Measurements from ENCODE around the gene ATOH8. TPM values are rescaled to one million over a fixed set of nuclear protein-coding genes. Genes with fewer than 3 reads are reported as not detected.
A peak's percentile ranks its signal among the peaks of the same experiment; 100 is the strongest.

ATOH8 gene
- total RNA-seq, 4 donors from 2014 or later: 2.0 to 24.6 (median 7.6) TPM

DNA sequence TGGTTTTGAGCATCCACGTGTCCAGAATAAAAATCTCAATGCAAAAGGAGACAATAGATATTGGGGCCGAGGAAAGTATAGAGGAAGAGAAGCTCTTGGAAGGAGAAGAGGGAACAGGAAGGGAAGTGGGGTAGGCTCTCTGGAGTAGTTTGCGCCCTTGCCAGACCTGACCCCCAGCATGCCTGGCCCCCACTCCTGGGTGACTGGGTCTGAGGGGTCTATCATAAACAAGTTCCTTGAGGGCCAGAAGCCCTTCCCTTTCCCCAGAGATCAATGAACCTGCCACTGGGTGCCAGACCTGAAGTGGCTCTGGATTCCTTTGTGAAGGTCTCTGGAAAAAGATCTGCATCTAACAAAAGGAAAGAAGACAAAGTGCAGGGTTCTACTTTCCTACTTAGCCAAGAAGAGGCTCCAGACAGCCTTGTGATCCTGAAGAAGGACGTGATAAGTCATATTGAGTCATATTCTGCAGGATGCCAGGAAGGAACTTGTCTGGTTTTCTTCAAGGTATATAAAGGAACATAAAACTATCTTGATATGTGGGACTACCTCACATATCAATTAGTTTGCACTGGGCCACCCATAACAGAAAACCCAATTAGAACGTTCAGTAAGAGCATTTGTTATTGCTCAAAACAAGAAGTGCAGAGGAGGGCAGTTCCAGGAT is 18.7 kb upstream of the ATOH8 start:
- H3K4me1 ChIP-seq: peaks cover 0 to 34% (median 8%) of the 10 kb centered on the region in 3 donors
- no peak overlapping the region for H3K4me3 ChIP-seq
- H3K27ac ChIP-seq: peak overlapping the region in 1 of 4 donors; percentile 3
- no peaks in the 10 kb centered on the region for H3K9me3 ChIP-seq
- no peaks in the 10 kb centered on the region for H3K36me3 ChIP-seq
- DNase-seq: no peak
- TF ChIP-seq POLR2A (IDR thresholded peaks at IDR 0.05): no peak
- TF ChIP-seq, protein P1, sequence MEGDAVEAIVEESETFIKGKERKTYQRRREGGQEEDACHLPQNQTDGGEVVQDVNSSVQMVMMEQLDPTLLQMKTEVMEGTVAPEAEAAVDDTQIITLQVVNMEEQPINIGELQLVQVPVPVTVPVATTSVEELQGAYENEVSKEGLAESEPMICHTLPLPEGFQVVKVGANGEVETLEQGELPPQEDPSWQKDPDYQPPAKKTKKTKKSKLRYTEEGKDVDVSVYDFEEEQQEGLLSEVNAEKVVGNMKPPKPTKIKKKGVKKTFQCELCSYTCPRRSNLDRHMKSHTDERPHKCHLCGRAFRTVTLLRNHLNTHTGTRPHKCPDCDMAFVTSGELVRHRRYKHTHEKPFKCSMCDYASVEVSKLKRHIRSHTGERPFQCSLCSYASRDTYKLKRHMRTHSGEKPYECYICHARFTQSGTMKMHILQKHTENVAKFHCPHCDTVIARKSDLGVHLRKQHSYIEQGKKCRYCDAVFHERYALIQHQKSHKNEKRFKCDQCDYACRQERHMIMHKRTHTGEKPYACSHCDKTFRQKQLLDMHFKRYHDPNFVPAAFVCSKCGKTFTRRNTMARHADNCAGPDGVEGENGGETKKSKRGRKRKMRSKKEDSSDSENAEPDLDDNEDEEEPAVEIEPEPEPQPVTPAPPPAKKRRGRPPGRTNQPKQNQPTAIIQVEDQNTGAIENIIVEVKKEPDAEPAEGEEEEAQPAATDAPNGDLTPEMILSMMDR (IDR thresholded peaks at IDR 0.05): no peak
- whole genome bisulfite sequencing, 2 donors: 66 to 67% methylated on average over 5 of the region's 5 CpGs
- peaks cover 0 to 5% (median 0%) of the 10 kb centered on the region in 4 donors for H3K27me3 ChIP-seq
- intact Hi-C loops (cut with DNase I): no loop called here

DNA sequence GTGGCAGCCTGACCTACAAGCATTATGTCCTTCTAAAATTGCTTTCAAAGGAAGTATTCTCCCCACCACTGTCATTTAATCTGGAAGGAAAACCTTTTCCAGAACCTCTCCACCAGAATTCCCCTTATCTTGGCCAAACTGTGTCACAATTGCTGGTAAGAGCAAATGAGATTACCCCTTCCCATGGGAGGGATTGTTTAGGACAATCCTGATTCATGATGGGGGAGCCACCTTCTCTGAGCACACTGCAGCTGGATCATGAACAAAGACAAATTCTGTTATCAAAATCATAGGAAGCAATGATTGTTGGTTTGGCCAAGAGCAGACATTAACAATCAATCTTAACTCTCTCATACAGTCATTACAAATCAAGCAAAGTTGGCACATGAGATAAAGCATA is 18.1 kb upstream of the ATOH8 start:
- TF ChIP-seq, protein P1 (IDR thresholded peaks at IDR 0.05): no peak
- no peak for TF ChIP-seq POLR2A (IDR thresholded peaks at IDR 0.05)
- intact Hi-C loops (cut with DNase I): no loop called here
- peak overlapping the region in 2 of 4 donors; percentile 32 to 85 for H3K27ac ChIP-seq
- no peak for DNase-seq
- H3K4me3 ChIP-seq: no peak overlapping the region
- H3K27me3 ChIP-seq: peaks cover 0 to 5% (median 0%) of the 10 kb centered on the region in 4 donors
- H3K36me3 ChIP-seq: no peaks in the 10 kb centered on the region
- H3K4me1 ChIP-seq: peaks cover 2 to 40% (median 12%) of the 10 kb centered on the region in 3 donors
- H3K9me3 ChIP-seq: no peaks in the 10 kb centered on the region

DNA sequence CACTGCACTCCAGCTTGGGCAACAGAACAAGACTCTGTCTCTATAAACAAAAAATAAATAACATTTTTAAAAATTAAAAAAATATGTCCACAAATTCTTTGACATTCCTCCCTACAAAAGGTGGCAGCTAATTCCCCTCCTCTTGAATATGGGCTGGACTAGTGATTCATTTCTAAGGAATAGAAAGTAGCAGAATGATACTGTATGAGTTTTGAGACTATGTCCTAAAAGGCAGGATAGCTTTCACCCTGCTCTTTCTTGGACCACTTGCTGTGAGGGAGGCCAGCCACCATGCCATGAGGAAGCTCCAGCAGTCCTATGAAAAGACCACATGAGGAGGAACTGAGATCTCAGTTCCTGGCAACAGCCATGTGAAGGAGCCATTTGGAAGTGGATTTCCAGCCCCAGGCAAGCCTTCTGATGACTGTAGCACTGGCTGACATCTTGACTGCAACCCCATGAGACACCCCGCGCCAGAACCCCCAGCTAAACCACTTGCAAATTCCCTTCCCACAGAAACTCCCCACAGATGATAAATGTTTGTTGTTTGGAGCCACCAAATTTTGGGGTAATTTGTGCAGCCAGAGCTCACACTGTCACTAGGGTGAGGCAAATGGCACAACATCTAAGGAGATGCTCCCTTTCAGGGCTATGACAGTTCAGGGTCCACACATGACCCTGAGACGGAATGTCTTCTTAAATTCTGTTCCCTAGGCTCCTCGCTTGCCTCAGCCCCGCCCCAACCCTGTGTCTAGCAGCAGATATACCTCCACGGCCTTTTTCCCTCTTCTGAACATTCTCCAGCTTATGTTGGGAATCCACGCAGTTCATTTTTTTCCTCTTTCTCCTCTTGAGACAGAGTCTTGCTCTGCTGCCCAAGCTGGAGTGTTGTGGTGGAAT is 17.1 kb upstream of the ATOH8 start:
- Histone ChIP-seq H3K27me3 (peaks cover 0 to 13% (median 0%) of the 10 kb centered on the region in 4 donors), H3K9me3 (no peaks in the 10 kb centered on the region), H3K27ac (peak overlapping the region; percentile 39 to 85 (median 78)), H3K4me1 (peaks cover 10 to 50% (median 22%) of the 10 kb centered on the region in 3 donors), H3K4me3 (no peak overlapping the region), H3K36me3 (no peaks in the 10 kb centered on the region)
- TF ChIP-seq POLR2A (IDR thresholded peaks at IDR 0.05): no peak
- TF ChIP-seq, protein P1 (IDR thresholded peaks at IDR 0.05): no peak
- intact Hi-C loops (cut with DNase I): no loop called here
- no peak for DNase-seq
- 68 to 91% methylated on average over 7 of the region's 7 CpGs for WGBS, 2 donors

DNA sequence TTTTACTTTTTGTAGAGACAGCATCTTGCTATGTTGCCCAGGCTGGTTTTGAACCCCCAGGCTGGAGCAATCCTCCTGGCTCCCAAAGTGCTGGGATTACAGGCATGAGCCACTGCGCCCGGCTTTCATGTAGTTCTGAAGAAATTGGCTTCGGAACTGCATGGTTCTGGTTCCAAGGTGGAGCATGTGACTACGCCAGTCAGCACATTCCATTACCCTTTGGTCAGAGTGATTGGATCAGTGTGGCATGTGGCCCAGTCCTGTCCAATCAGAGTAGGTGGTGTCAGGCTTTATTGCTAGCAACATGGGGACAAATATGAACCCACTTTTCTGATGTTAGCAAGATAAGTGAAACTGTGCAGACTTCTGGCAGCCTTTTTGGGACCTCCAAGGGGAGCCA is 16.3 kb upstream of the ATOH8 start:
- peaks cover 16 to 54% (median 28%) of the 10 kb centered on the region in 3 donors for H3K4me1 ChIP-seq
- DNase-seq: no peak
- intact Hi-C loops (cut with DNase I): no loop called here
- H3K4me3 ChIP-seq: no peak overlapping the region
- peak overlapping the region; percentile 52 to 91 (median 80) for H3K27ac ChIP-seq
- WGBS, 2 donors: 0 to 29% methylated on average over 1 to 4 of the region's 4 CpGs
- H3K27me3 ChIP-seq: peaks cover 0 to 18% (median 0%) of the 10 kb centered on the region in 4 donors
- no peak for TF ChIP-seq POLR2A (IDR thresholded peaks at IDR 0.05)
- TF ChIP-seq, protein P1 (IDR thresholded peaks at IDR 0.05): no peak
- no peaks in the 10 kb centered on the region for H3K36me3 ChIP-seq
- no peaks in the 10 kb centered on the region for H3K9me3 ChIP-seq

DNA sequence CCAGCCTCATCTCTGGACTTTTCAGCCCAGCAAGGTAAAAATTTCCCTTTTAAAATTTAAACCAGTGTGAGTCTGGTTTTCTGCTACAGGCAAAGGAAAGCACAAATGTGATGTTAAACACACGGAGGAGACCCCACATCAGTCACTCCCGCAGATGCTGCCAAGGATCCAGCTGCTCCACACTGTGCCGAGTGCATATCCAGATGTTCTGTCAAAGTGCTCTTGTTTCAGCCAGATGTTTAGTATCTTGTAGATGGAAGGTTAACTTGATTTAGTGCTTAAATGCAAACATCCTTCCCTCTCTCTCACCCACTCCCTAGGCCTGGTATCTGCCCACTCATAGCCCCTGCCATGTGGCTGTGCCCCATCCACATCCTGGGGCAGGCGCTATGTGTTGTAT is 15.8 kb upstream of the ATOH8 start:
- TF ChIP-seq POLR2A (IDR thresholded peaks at IDR 0.05): no peak
- TF ChIP-seq, protein P1 (IDR thresholded peaks at IDR 0.05): no peak
- intact Hi-C loops (cut with DNase I): no loop called here
- no peak for DNase-seq

More for the DNA sequence above, 15.8 kb upstream of the ATOH8 start:
- H3K9me3 ChIP-seq: no peaks in the 10 kb centered on the region
- no peak overlapping the region for H3K4me3 ChIP-seq
- H3K27ac ChIP-seq: peak overlapping the region; percentile 52 to 91 (median 80)
- 71 to 83% methylated on average over 4 of the region's 4 CpGs for WGBS, 2 donors
- H3K4me1 ChIP-seq: peaks cover 20 to 54% (median 32%) of the 10 kb centered on the region in 3 donors
- H3K27me3 ChIP-seq: peaks cover 0 to 20% (median 0%) of the 10 kb centered on the region in 4 donors
- H3K36me3 ChIP-seq: no peaks in the 10 kb centered on the region

Measured in esophagus squamous epithelium (tissue), 5 donors.